Fibroblast of skin of abdomen (primary cell): ENCODE results near the gene TRIM72.
"Not testable (repeated sequence)": the region's sequence is repeated elsewhere in the genome, so short reads cannot be mapped to it uniquely, and the experiment has no call there.

Source experiments
- DNase-seq: peaks from one replicate; pipeline ENCODE4 v3.0.0-alpha.2; 2013

TRIM72 gene

GRCh38 chr16:31190818-31191444 lies 23.0 kb upstream of the TRIM72 start:
- DNase-seq = no peak

GRCh38 chr16:31191697-31192428 lies 22.1 kb upstream of the TRIM72 start:
- no peak for DNase-seq

GRCh38 chr16:31192856-31193642 lies 20.9 kb upstream of the TRIM72 start:
- DNase-seq = no peak

GRCh38 chr16:31193874-31194273 lies 20.0 kb upstream of the TRIM72 start:
- no peak for DNase-seq

GRCh38 chr16:31194898-31195297 lies 19.0 kb upstream of the TRIM72 start:
- no peak for DNase-seq

- DNase-seq = not testable (repeated sequence)
These were observed 18.1 kb upstream of the TRIM72 start for GRCh38 chr16:31195861-31196260.

- DNase-seq = no peak
These were observed 17.4 kb upstream of the TRIM72 start for GRCh38 chr16:31196324-31197088.

- no peak for DNase-seq
These were observed 15.6 kb upstream of the TRIM72 start for GRCh38 chr16:31198207-31198882.

- DNase-seq = no peak
These were observed 14.4 kb upstream of the TRIM72 start for GRCh38 chr16:31199430-31200041.

- DNase-seq = not testable (repeated sequence)
These were observed 13.8 kb upstream of the TRIM72 start for GRCh38 chr16:31200111-31200510.

GRCh38 chr16:31200821-31201568 lies 12.9 kb upstream of the TRIM72 start:
- no peak for DNase-seq

- DNase-seq = no peak
These were observed 12.1 kb upstream of the TRIM72 start for GRCh38 chr16:31201582-31202413.

- DNase-seq = no peak
These were observed 11.2 kb upstream of the TRIM72 start, which contains the start of gene PYCARD for GRCh38 chr16:31202414-31203375. Gene PYCARD (minus strand): TSS chr16:31202760. CDS start chr16:31202690, 70 bp downstream.

- DNase-seq = no peak
These were observed 8.8 kb upstream of the TRIM72 start for GRCh38 chr16:31204871-31205666.

- no peak for DNase-seq
These were observed 7.1 kb upstream of the TRIM72 start for GRCh38 chr16:31206776-31207175.

GRCh38 chr16:31213342-31213741 lies 577 bp upstream of the TRIM72 start:
- DNase-seq = no peak

GRCh38 chr16:31214708-31215286 lies 878 bp downstream of the TRIM72 start:
- DNase-seq = no peak
